GM19035 (cell line): Measurements from ENCODE around the gene KCNE5.
"Not testable (repeated sequence)": the region's sequence is repeated elsewhere in the genome, so short reads cannot be mapped to it uniquely, and the experiment has no call there.

Experiments
- ATAC-seq: cut with Tn5 transposase; IDR thresholded peaks from one replicate; pipeline ENCODE4 v1.9.1; 2021; ENCODE audit not compliant: unreplicated experiment

Gene KCNE5

GRCh38 chrX:109624641-109625616 is at the start of gene KCNE5:
Gene KCNE5 (minus strand): TSS chrX:109625172. CDS start chrX:109625020, 152 bp downstream.
- no peak for ATAC-seq

GRCh38 chrX:109672239-109672638 is 47.3 kb upstream of the KCNE5 start:
- no peak for ATAC-seq

GRCh38 chrX:109671170-109671569 is 46.2 kb upstream of the KCNE5 start:
- not testable (repeated sequence) for ATAC-seq

GRCh38 chrX:109667986-109668385 is 43.0 kb upstream of the KCNE5 start:
- no peak for ATAC-seq

- no peak for ATAC-seq
These were observed 35.6 kb upstream of the KCNE5 start for GRCh38 chrX:109660435-109661143.

GRCh38 chrX:109658391-109658790 is 33.4 kb upstream of the KCNE5 start:
- ATAC-seq = no peak

GRCh38 chrX:109657364-109657763 is 32.4 kb upstream of the KCNE5 start:
- ATAC-seq = not testable (repeated sequence)

- ATAC-seq = no peak
These were observed 31.8 kb upstream of the KCNE5 start for GRCh38 chrX:109656774-109657173.

GRCh38 chrX:109655502-109656201 is 30.7 kb upstream of the KCNE5 start:
- no peak for ATAC-seq

- ATAC-seq = no peak
These were observed 29.6 kb upstream of the KCNE5 start for GRCh38 chrX:109654516-109655109.

- ATAC-seq = not testable (repeated sequence)
These were observed 19.7 kb upstream of the KCNE5 start for GRCh38 chrX:109644671-109645070.

- peak; percentile 59 for ATAC-seq
These were observed 18.7 kb upstream of the KCNE5 start for GRCh38 chrX:109643687-109644086.

- ATAC-seq = no peak
These were observed 13.2 kb upstream of the KCNE5 start for GRCh38 chrX:109638158-109638557.

- not testable (repeated sequence) for ATAC-seq
These were observed 12.5 kb upstream of the KCNE5 start for GRCh38 chrX:109637477-109637876.

GRCh38 chrX:109635146-109635545 is 10.2 kb upstream of the KCNE5 start:
- ATAC-seq = no peak

- no peak for ATAC-seq
These were observed 8.0 kb upstream of the KCNE5 start for GRCh38 chrX:109632906-109633504.

- no peak for ATAC-seq
These were observed 4.3 kb upstream of the KCNE5 start for GRCh38 chrX:109629310-109629709.

GRCh38 chrX:109626637-109627036 is 1.7 kb upstream of the KCNE5 start:
- ATAC-seq = no peak

GRCh38 chrX:109623997-109624396 is 975 bp downstream of the KCNE5 start:
- ATAC-seq = no peak

- ATAC-seq = no peak
These were observed 2.7 kb downstream of the KCNE5 start for GRCh38 chrX:109622270-109622669.
